Pancreas (tissue), 10 donors: ENCODE results near the gene PLD1. TPM values are rescaled to one million over a fixed set of nuclear protein-coding genes. Genes with fewer than 3 reads are reported as not detected.
"Not testable (repeated sequence)": the region's sequence is repeated elsewhere in the genome, so short reads cannot be mapped to it uniquely, and the experiment has no call there.

ENCODE experiments used
- ATAC-seq, 4 donors: fragments of 200-7000 bp; cut with Tn5 transposase; one replicate each; pipeline versions ENCODE4 v1.8.0 to v1.9.1; 2020; ENCODE audit warnings: mild to moderate bottlenecking in 4 of 4, moderate library complexity in 4 of 4
- DNase-seq, 6 donors: peaks; one replicate each; pipeline ENCODE4 v3.0.0-alpha.2; 2020
- FAIRE-seq: peaks from 2 replicates; lab custom pipeline; 2012; peaks lifted over from hg19 to GRCh38; lab: Jason Lieb, UNC
- H3K27ac ChIP-seq, 4 donors: fragments of 200-600 bp; sonication (generic); 1 replicate in 3 of 4; 2 replicates in 1 of 4; pipeline versions ENCODE4 v1.5.0 to v1.8.0; 2020
- H3K27me3 ChIP-seq, 4 donors: fragments of 200-600 bp; one replicate each; pipeline ENCODE4 v1.8.0; 2021
- H3K36me3 ChIP-seq, 3 donors: fragments of 200-600 bp; sonication (generic) in 1 of 3; one replicate each; pipeline versions ENCODE4 v1.5.0 to v1.8.0; 2020 to 2021
- H3K4me1 ChIP-seq, 3 donors: fragments of 200-600 bp; one replicate each; pipeline ENCODE4 v1.8.0; 2021
- H3K4me3 ChIP-seq, 4 donors: fragments of 200-600 bp; sonication (generic) in 2 of 4; one replicate each; pipeline versions ENCODE4 v1.5.0 to v1.8.0; 2020 to 2021
- H3K9me3 ChIP-seq, 4 donors: fragments of 200-600 bp; one replicate each; pipeline ENCODE4 v1.8.0; 2021
- CTCF ChIP-seq, 4 donors: fragments of 200-600 bp; sonication (generic) in 3 of 4; IDR thresholded peaks; one replicate each; pipeline versions ENCODE4 v1.5.0 to v1.8.0; 2021; ENCODE audit warnings: antibody characterized with exemption in 4 of 4
- WGBS, 2 donors: extraction: QIAGEN DNeasy Blood & Tissue Kit; methylation state at CpG; one replicate each; pipeline ENCODE4 v1.1.7; 2013; 5-methylcytosine and 5-hydroxymethylcytosine counted together
- intact Hi-C, 3 donors: fragments of 100-400 bp; cut with DNase I; formaldehyde crosslinking; loops; one replicate each; pipeline versions ENCODE4 v1.11.1 to v1.14.2; 2022
- polyA plus RNA-seq, 2 donors: library from polyadenylated mRNA; stranded (reverse); fragments of 200-250 nt; gene quantifications; one replicate each; pipeline ENCODE4 v1.2.3, GENCODE V29; 2013
- total RNA-seq, 6 donors: library from RNA; stranded (reverse); fragmentation: NEBNext Ultra II Directional in 4 of 6; extraction: Animal tissue kit (Norgen Biotek cat#: 25700) in 4 of 6; gene quantifications; one replicate each; pipeline versions ENCODE4 v1.2.1 to v1.2.4, GENCODE V29; 2021 to 2023
- donor health status: healthy with polysubstance abuse.
- donor health status: DM: no; HTN: no; CAD: no; lungs with moderate emphysema.
- donor health status: DM: no; HTN: no; CAD: no.
- donor health status: control.
- donor health status: control.
- donor health status: Bipolar disorder and iron deficiency.
- donor health status: DM: yes; HTN: yes; CAD: no.
- donor health status: DM: no; HTN: no; CAD: no.
- donor health status: DM: no; HTN: no; CAD: no.
- donor health status: DM: yes; HTN: yes; CAD: no.

Gene PLD1
- total and polyA plus RNA-seq, 8 donors, result 14.7 to 62.1 (median 33.7) TPM

GRCh38 chr3:171748064-171748924, 62.0 kb downstream of the PLD1 start:
- WGBS, 2 donors, result 60 to 65% methylated on average over 7 of the region's 7 CpGs
- H3K4me1 ChIP-seq, result peaks cover 0 to 14% (median 13%) of the 10 kb centered on the region in 3 donors
- intact Hi-C loops, result no loop called here
- no peaks in the 10 kb centered on the region for H3K27me3 ChIP-seq
- no peaks in the 10 kb centered on the region for H3K9me3 ChIP-seq
- DNase-seq (no peak), FAIRE-seq (no peak), ATAC-seq (peak in 1 of 4 donors; percentile 42)
- no peak for TF ChIP-seq CTCF (IDR thresholded peaks at IDR 0.05)
- no peaks in the 10 kb centered on the region for H3K36me3 ChIP-seq
- H3K27ac ChIP-seq, result no peak overlapping the region
- H3K4me3 ChIP-seq, result no peak overlapping the region

GRCh38 chr3:171747223-171747920, 62.9 kb downstream of the PLD1 start:
- DNase-seq (no peak), ATAC-seq (no peak), FAIRE-seq (no peak)
- no peak overlapping the region for H3K4me3 ChIP-seq
- intact Hi-C loops, result no loop called here
- WGBS, 2 donors, result 87% methylated on average over 2 of the region's 2 CpGs
- peaks cover 0 to 16% (median 13%) of the 10 kb centered on the region in 3 donors for H3K4me1 ChIP-seq
- H3K36me3 ChIP-seq, result no peaks in the 10 kb centered on the region
- no peak overlapping the region for H3K27ac ChIP-seq
- TF ChIP-seq CTCF (IDR thresholded peaks at IDR 0.05), result no peak
- no peaks in the 10 kb centered on the region for H3K9me3 ChIP-seq
- no peaks in the 10 kb centered on the region for H3K27me3 ChIP-seq

- DNase-seq, FAIRE-seq: not testable (repeated sequence)
- 89% methylated on average over 11 of the region's 11 CpGs for WGBS, 2 donors
Observed at GRCh38 chr3:171746320-171747222, 63.7 kb downstream of the PLD1 start.

GRCh38 chr3:171745577-171746319, 64.5 kb downstream of the PLD1 start:
- intact Hi-C loops, result no loop called here
- Histone ChIP-seq H3K9me3 (no peaks in the 10 kb centered on the region), H3K4me3 (no peak overlapping the region), H3K4me1 (peaks cover 7 to 31% (median 24%) of the 10 kb centered on the region in 3 donors), H3K27ac (no peak overlapping the region), H3K36me3 (no peaks in the 10 kb centered on the region), H3K27me3 (no peaks in the 10 kb centered on the region)
- 91 to 92% methylated on average over 40 of the region's 40 CpGs for WGBS, 2 donors
- ATAC-seq (peak in 2 of 4 donors; percentile 20 to 30), DNase-seq (peak in 2 of 6 donors; percentile 55 to 67), FAIRE-seq (no peak)
- no peak for TF ChIP-seq CTCF (IDR thresholded peaks at IDR 0.05)

More at GRCh38 chr3:171746320-171747222, 63.7 kb downstream of the PLD1 start:
- intact Hi-C loops, H3K9me3 ChIP-seq, H3K36me3 ChIP-seq, H3K27ac ChIP-seq, H3K4me3 ChIP-seq, H3K27me3 ChIP-seq: not testable (repeated sequence)
- peak in 1 of 4 donors; percentile 11 for ATAC-seq
- H3K4me1 ChIP-seq, result peaks cover 3 to 23% (median 16%) of the 10 kb centered on the region in 3 donors
